HCT116 (cell line): ENCODE measurements around the gene ENDOG. TPM values are rescaled to one million over a fixed set of nuclear protein-coding genes. Genes with fewer than 3 reads are reported as not detected.
A peak's percentile ranks its signal among the peaks of the same experiment; 100 is the strongest.

ENCODE experiments used
- ATAC-seq: fragments of 200-7000 bp; cut with Tn5 transposase; 2 replicates; pipeline ENCODE4 v1.9.1; 2020; ENCODE audit warnings: mild to moderate bottlenecking, moderate library complexity
- Bru-seq: library from RNA; stranded (reverse); fragments of 400-500 nt; gene quantifications from one replicate; lab custom pipeline; 2021; lab: Mats Ljungman, UMichigan
- BruChase-seq, 2 experiments: library from RNA; stranded (reverse); fragments of 400-500 nt; gene quantifications; one replicate each; lab custom pipeline; 2021; lab: Mats Ljungman, UMichigan
- BruUV-seq: library from RNA; stranded (reverse); fragments of 400-500 nt; replicated peaks from 2 replicates; lab custom pipeline; 2021; lab: Mats Ljungman, UMichigan
- CTCF ChIA-PET: fragments of 300-600 bp; sonication (Branson Sonifier 250); formaldehyde crosslinking; loops from one replicate; lab custom pipeline; 2021; ENCODE audit warnings: antibody characterized with exemption; lab: Charles Lee
- POLR2A ChIA-PET: fragments of 300-600, 350-600 bp; sonication (Branson Sonifier 250); formaldehyde crosslinking; loops from one replicate; lab custom pipeline; 2021; ENCODE audit warnings: antibody characterized with exemption; lab: Charles Lee
- RAD21 ChIA-PET, 2 experiments: fragments of 300-600 bp; sonication (Branson Sonifier 250); formaldehyde crosslinking; loops; one replicate each; lab custom pipeline; 2023; ENCODE audit warnings: low total read pairs in 2 of 2; ENCODE audit not compliant: uncharacterized antibody in 2 of 2, unreplicated experiment in 2 of 2, low non-redundant PET in 1 of 2; lab: Charles Lee
- DNase-seq: peaks from one replicate; pipeline ENCODE4 v3.0.0-alpha.2; 2010; ENCODE audit warnings: low read depth, low spot score
- H2AFZ ChIP-seq: fragments of 200-600 bp; shearing (Covaris generic), sonication (generic); 2 replicates; pipeline ENCODE4 v1.6.1; 2017; ENCODE audit warnings: low read depth, mixed run types, mixed read lengths, antibody characterized with exemption, low read length; ENCODE audit not compliant: poor library complexity, severe bottlenecking
- H3K27ac ChIP-seq: 2 replicates; pipeline ENCODE4 v1.5.1; 2012; ENCODE audit warnings: low read depth, low read length
- H3K27me3 ChIP-seq: fragments of 200-600 bp; sonication (generic); 2 replicates; pipeline ENCODE4 v1.6.1; 2016; ENCODE audit warnings: mixed run types, low read length, mixed read lengths; ENCODE audit not compliant: insufficient read depth
- H3K36me3 ChIP-seq, 2 experiments: fragments of 200-500 bp in 1 of 2; fragments of 200-600 bp in 1 of 2; sonication (Bioruptor generic) in 1 of 2; sonication (generic) in 1 of 2; 2 replicates each; pipeline versions ENCODE4 v1.5.1 to v1.6.1; 2014 to 2016; ENCODE audit warnings: low read length in 2 of 2, inconsistent platforms in 1 of 2, mixed read lengths in 1 of 2, mixed run types in 1 of 2; ENCODE audit not compliant: insufficient read depth in 2 of 2, control insufficient read depth in 1 of 2
- H3K4me1 ChIP-seq, 2 experiments: fragments of 200-600 bp in 1 of 2; sonication (generic) in 1 of 2; 2 replicates each; pipeline versions ENCODE4 v1.5.1 to v1.6.1; 2012 to 2017; ENCODE audit warnings: low read length in 2 of 2, inconsistent platforms in 1 of 2, mild to moderate bottlenecking in 1 of 2, mixed read lengths in 1 of 2, mixed run types in 1 of 2, moderate library complexity in 1 of 2; ENCODE audit not compliant: insufficient read depth in 2 of 2, control insufficient read depth in 1 of 2
- H3K4me2 ChIP-seq: fragments of 200-600 bp; sonication (generic); 2 replicates; pipeline ENCODE4 v1.6.1; 2017; ENCODE audit warnings: mixed run types, low read length, mixed read lengths
- H3K4me3 ChIP-seq, 2 experiments: fragments of 200-600 bp in 1 of 2; sonication (generic) in 1 of 2; replicated peaks in 1 of 2; 2 replicates each; pipeline ENCODE4 v1.5.1; 2011 to 2016; ENCODE audit warnings: low read length in 2 of 2, control low read depth in 1 of 2, low read depth in 1 of 2, mild to moderate bottlenecking in 1 of 2, mixed read lengths in 1 of 2, mixed run types in 1 of 2
- H3K79me2 ChIP-seq: fragments of 200-600 bp; sonication (generic); 2 replicates; pipeline ENCODE4 v1.6.1; 2017; ENCODE audit warnings: mild to moderate bottlenecking, mixed run types, low read length, moderate library complexity, mixed read lengths; ENCODE audit not compliant: insufficient read depth
- H3K9ac ChIP-seq: fragments of 200-600 bp; sonication (generic); 2 replicates; pipeline ENCODE4 v1.6.1; 2016; ENCODE audit warnings: low read length, mixed read lengths
- H3K9me2 ChIP-seq: fragments of 200-600 bp; sonication (generic), shearing (Covaris generic); 2 replicates; pipeline ENCODE4 v1.6.1; 2017; ENCODE audit warnings: mixed run types, mild to moderate bottlenecking, moderate library complexity; ENCODE audit not compliant: insufficient read depth
- H3K9me3 ChIP-seq, 2 experiments: fragments of 200-500 bp in 1 of 2; fragments of 200-600 bp in 1 of 2; sonication (Bioruptor generic) in 1 of 2; sonication (generic) in 1 of 2; 2 replicates each; pipeline ENCODE4 v1.6.1; 2014 to 2017; ENCODE audit warnings: low read length in 2 of 2, mixed read lengths in 2 of 2, inconsistent platforms in 1 of 2, low read depth in 1 of 2, mild to moderate bottlenecking in 1 of 2, mixed run types in 1 of 2, moderate library complexity in 1 of 2; ENCODE audit not compliant: control insufficient read depth in 1 of 2, insufficient read depth in 1 of 2
- H4K20me1 ChIP-seq: fragments of 200-600 bp; sonication (generic), shearing (Covaris generic); 2 replicates; pipeline ENCODE4 v1.6.1; 2017; ENCODE audit warnings: mixed run types, mild to moderate bottlenecking, moderate library complexity; ENCODE audit not compliant: insufficient read depth
- CBX3 ChIP-seq: IDR thresholded peaks from 2 replicates; pipeline ENCODE4 v1.6.1; 2012; ENCODE audit warnings: low read depth
- EZH2 ChIP-seq: fragments of 200-600 bp; sonication (generic); IDR thresholded peaks from 2 replicates; pipeline ENCODE4 v1.6.1; 2017; ENCODE audit warnings: antibody characterized with exemption, mixed run types
- FOSL1 ChIP-seq: IDR thresholded peaks from 2 replicates; pipeline ENCODE4 v1.6.1; 2012; ENCODE audit warnings: low read depth
- POLR2A ChIP-seq: IDR thresholded peaks from 2 replicates; pipeline ENCODE4 v1.7.0; 2011; ENCODE audit warnings: borderline replicate concordance; ENCODE audit not compliant: insufficient read depth, insufficient read length; ENCODE audit errors: extremely low read depth
- POLR2AphosphoS5 ChIP-seq: IDR thresholded peaks from 2 replicates; pipeline ENCODE4 v1.6.1; 2011; ENCODE audit warnings: mild to moderate bottlenecking, low read depth, low read length, moderate library complexity
- RAD21 ChIP-seq: IDR thresholded peaks from 2 replicates; pipeline ENCODE4 v1.6.1; 2012; ENCODE audit warnings: low read depth, mild to moderate bottlenecking
- SIN3A ChIP-seq: IDR thresholded peaks from 2 replicates; pipeline ENCODE4 v1.6.1; 2012; ENCODE audit warnings: low read depth
- SP1 ChIP-seq: IDR thresholded peaks from 2 replicates; pipeline ENCODE4 v1.6.1; 2012; ENCODE audit warnings: low read depth
- TCF7L2 ChIP-seq: IDR thresholded peaks from 2 replicates; pipeline ENCODE4 v1.7.0; 2011; ENCODE audit warnings: borderline replicate concordance, inconsistent platforms; ENCODE audit not compliant: insufficient read depth, insufficient read length; ENCODE audit errors: extremely low read depth
- YY1 ChIP-seq: IDR thresholded peaks from 2 replicates; pipeline ENCODE4 v1.6.1; 2011; ENCODE audit warnings: low read length, low read depth, moderate library complexity, mild to moderate bottlenecking; ENCODE audit not compliant: insufficient replicate concordance; ENCODE audit errors: extremely low read depth
- ZFX ChIP-seq: fragments of 450-650 bp; IDR thresholded peaks from 2 replicates; pipeline ENCODE4 v1.6.1; 2017
- ZNF274 ChIP-seq: fragments of 200-500 bp; sonication (Bioruptor generic); IDR thresholded peaks from 2 replicates; pipeline ENCODE4 v1.6.1; 2014; ENCODE audit warnings: mild to moderate bottlenecking, low read depth, low read length, inconsistent platforms
- intact Hi-C: fragments of 100-400 bp; cut with micrococcal nuclease; formaldehyde crosslinking; loops from 2 replicates; pipeline ENCODE4 v1.10.0; 2022
- long read RNA-seq: library from polyadenylated mRNA; unstranded; transcript quantifications from one replicate; pipeline ENCODE4 v2.0.0, GENCODE V29; 2021; ENCODE audit not compliant: unreplicated experiment
- polyA plus RNA-seq: library from polyadenylated mRNA; unstranded; fragments of >200 nt; gene quantifications from 2 replicates; pipeline ENCODE4 v1.2.1, GENCODE V29; 2012; ENCODE audit warnings: missing spikeins
- total RNA-seq: library from RNA; stranded (reverse); gene quantifications from one replicate; pipeline ENCODE4 v1.2.1, GENCODE V29; 2021; ENCODE audit not compliant: unreplicated experiment
- TF ChIP-seq, protein P1 (sequence below), 3 experiments: fragments of 200-600 bp in 1 of 3; sonication (generic) in 1 of 3; IDR thresholded peaks in 2 of 3; conservative IDR thresholded peaks in 1 of 3; 2 replicates each; pipeline ENCODE4 v1.5.1; 2012 to 2017; ENCODE audit warnings: low read depth in 2 of 3, low read length in 2 of 3, antibody characterized with exemption in 1 of 3, borderline replicate concordance in 1 of 3, control low read depth in 1 of 3, mild to moderate bottlenecking in 1 of 3, mixed read lengths in 1 of 3, mixed run types in 1 of 3, moderate library complexity in 1 of 3; ENCODE audit not compliant: insufficient read depth in 1 of 3
- TF ChIP-seq, protein P2 (sequence below): IDR thresholded peaks from 2 replicates; pipeline ENCODE4 v1.6.1; 2012

ENDOG gene
- total RNA-seq (27.2 TPM), Bru-seq, nascent RNA (percentile 50 among the genes with signal in this experiment), BruChase-seq, experiment 1, labeled RNA remaining after a 6-hour chase (percentile 47 among the genes with signal in this experiment), BruChase-seq, experiment 2, labeled RNA remaining after a 2-hour chase (percentile 47 among the genes with signal in this experiment)
- polyA plus RNA-seq, result 24.5 and 25.1 TPM in 2 replicates
- long read RNA-seq, transcript ENDOG-201 (3 exons, 1,172 nt), result major isoform, 36 of 41 reads
- long read RNA-seq, partial matches to known transcripts, result 0 of 41 reads
- long read RNA-seq, other reads (novel, unspliced or antisense), result 5 of 41 reads

DNA sequence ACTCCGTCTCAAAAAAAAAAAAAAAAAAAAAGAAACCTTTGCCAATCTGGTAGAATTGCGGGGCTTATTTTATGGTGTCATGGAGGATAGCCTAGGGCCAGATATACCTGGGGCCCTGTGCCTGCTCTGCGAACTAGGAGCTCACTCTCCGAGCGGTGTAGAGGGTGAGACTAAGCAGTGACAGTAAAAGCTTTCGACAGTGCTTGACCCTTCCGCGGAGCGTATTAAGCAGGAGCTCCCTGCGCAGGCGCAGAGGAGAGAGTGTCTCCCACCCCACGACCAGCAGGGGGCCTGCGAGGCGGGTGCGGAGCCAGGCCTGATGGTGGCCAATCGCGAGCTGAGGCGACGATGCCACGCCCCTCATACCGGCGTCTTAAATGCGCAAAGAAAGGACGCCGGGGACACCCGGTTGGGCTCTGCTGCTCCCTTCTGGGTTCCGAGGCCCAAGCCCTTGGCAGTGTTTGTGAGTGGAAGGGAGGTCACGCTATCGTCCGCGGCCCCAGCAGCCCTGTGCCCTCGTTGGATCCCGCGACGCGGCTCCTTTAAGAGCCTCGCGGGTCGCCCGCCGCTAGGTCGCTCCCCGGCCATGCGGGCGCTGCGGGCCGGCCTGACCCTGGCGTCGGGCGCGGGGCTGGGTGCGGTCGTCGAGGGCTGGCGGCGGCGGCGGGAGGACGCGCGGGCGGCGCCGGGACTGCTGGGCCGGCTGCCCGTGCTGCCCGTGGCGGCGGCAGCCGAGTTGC lies at the start of gene ENDOG:
TSS of gene ENDOG (plus strand) at position 402 of the 740 bp plus-strand sequence. CDS start at position 587, 185 bp downstream.
- ChIA-PET POLR2A (interaction anchor here (0.6 to 1.3 kb wide), 6 partner anchors 12 to 736 kb away, joined by 3 to 9 read pairs (median 4); partner anchors contain the start of gene SPOUT1), CTCF (interaction anchor here (0.6 to 2.0 kb wide), 18 partner anchors 8 to 564 kb away, joined by 3 to 23 read pairs (median 4); partner anchors contain the start of genes SPOUT1 and ZDHHC12), RAD21 (interaction anchor here (0.7 to 1.5 kb wide), 5 partner anchors 11 to 109 kb away, joined by 3 to 4 read pairs (median 3); partner anchors contain the start of gene SPOUT1 (in 1 of the 2))
- H3K4me3 ChIP-seq, result peak within 1 kb of the TSS; percentile 54 to 71
- BruUV-seq, result no TSS peak
- H2AFZ ChIP-seq, result peak within 1 kb of the TSS; percentile 95
- peak within 1 kb of the TSS; percentile 97 for H3K4me2 ChIP-seq
- no peaks in the 10 kb centered on the region for H3K27me3 ChIP-seq
- H3K4me1 ChIP-seq, result peaks cover 12 to 23% of the 10 kb centered on the region in 2 experiments; a peak in 3 of 4 replicates
- H4K20me1 ChIP-seq, result no peaks in the 10 kb centered on the region
- intact Hi-C loops, result no loop called here
- peak within 1 kb of the TSS; percentile 73 for H3K9ac ChIP-seq
- ATAC-seq (peak; percentile 82), DNase-seq (peak; percentile 93)
- TF ChIP-seq SIN3A, result peak; percentile 68; the same call in 1 of the 2 replicates
- peak; percentile 98 for TF ChIP-seq POLR2AphosphoS5
- no peak for TF ChIP-seq FOSL1
- TF ChIP-seq TCF7L2, result peak; percentile 39
- TF ChIP-seq, protein P1, sequence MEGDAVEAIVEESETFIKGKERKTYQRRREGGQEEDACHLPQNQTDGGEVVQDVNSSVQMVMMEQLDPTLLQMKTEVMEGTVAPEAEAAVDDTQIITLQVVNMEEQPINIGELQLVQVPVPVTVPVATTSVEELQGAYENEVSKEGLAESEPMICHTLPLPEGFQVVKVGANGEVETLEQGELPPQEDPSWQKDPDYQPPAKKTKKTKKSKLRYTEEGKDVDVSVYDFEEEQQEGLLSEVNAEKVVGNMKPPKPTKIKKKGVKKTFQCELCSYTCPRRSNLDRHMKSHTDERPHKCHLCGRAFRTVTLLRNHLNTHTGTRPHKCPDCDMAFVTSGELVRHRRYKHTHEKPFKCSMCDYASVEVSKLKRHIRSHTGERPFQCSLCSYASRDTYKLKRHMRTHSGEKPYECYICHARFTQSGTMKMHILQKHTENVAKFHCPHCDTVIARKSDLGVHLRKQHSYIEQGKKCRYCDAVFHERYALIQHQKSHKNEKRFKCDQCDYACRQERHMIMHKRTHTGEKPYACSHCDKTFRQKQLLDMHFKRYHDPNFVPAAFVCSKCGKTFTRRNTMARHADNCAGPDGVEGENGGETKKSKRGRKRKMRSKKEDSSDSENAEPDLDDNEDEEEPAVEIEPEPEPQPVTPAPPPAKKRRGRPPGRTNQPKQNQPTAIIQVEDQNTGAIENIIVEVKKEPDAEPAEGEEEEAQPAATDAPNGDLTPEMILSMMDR (IDR thresholded peaks at IDR 0.05 in 2 of 3, conservative IDR thresholded peaks at IDR 0.05 in 1 of 3; ENCODE audit: borderline replicate concordance in 1 of 3, insufficient read depth in 1 of 3, low read depth in 2 of 3, low read length in 2 of 3), result peak; percentile 46 to 92 (median 70); a peak in 5 of 6 replicates
- TF ChIP-seq CBX3, result no peak
- peak; percentile 86; the same call in 1 of the 2 replicates for TF ChIP-seq ZFX
- peak; percentile 28; the same call in 1 of the 2 replicates for TF ChIP-seq RAD21
- TF ChIP-seq POLR2A, result peak; percentile 96
- TF ChIP-seq ZNF274, result no peak
- TF ChIP-seq EZH2, result no peak
- TF ChIP-seq, protein P2, sequence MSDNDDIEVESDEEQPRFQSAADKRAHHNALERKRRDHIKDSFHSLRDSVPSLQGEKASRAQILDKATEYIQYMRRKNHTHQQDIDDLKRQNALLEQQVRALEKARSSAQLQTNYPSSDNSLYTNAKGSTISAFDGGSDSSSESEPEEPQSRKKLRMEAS, result peak; percentile 76
- TF ChIP-seq YY1, result peak; percentile 11
- peak; percentile 37; the same call in 1 of the 2 replicates for TF ChIP-seq SP1
- no peaks in the 10 kb centered on the region for H3K9me2 ChIP-seq
- H3K27ac ChIP-seq, result peak within 1 kb of the TSS; percentile 85
- no peaks in the 10 kb centered on the region for H3K79me2 ChIP-seq
- H3K9me3 ChIP-seq, result no peaks in the 10 kb centered on the region
- H3K36me3 ChIP-seq, result peaks cover 8 to 14% of the 10 kb centered on the region in 2 experiments; a peak in 3 of 4 replicates
